ENCODE measurements around the gene PARVA. TPM values are rescaled to one million over a fixed set of nuclear protein-coding genes. Genes with fewer than 3 reads are reported as not detected.

The PARVA gene
- total and polyA plus RNA-seq, 2 of the 4 experiments (the other 2 are of a cell fraction) = 65.2 to 80.2 TPM

DNA sequence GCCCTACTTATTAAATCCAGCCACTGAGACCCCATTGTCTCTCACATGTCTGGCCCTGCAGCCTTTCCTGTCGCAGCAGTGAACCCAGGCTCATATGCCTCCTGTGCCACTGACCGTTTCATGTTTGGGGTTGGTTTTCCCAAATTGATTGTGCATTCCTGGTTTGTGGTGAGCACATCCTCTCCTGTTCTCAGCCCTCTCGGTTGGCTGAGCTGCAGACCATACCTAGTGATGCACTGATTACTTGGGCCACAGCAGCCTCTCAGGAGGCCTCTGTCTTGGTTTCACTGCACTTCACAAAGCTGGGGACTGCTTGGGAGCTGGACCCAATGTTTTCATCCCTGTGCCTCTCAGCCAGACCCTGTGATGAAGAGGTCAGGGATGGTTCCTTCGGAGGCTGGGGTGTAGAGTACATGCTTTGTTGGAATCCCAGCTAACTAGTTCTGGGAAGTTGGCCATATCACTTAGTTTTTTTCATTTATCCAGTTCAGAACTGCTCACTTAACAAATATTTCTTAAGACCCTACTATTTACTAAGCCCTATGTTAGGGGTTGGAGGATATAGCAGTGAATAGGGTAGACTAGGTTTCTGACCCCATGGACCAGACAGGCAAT is 30.9 kb downstream of the PARVA start:
- DNase-seq = no peak
- dilution Hi-C loops (cut with HindIII; ENCODE audit: low sequenced_read_pairs, unreplicated experiment) (no loop called here), in situ Hi-C loops (cut with MboI; ENCODE audit: low sequenced_read_pairs) (no loop called here), intact Hi-C loops (cut with micrococcal nuclease) (no loop called here)
- Histone ChIP-seq H2AK5ac (ENCODE audit: low read depth, low read length) (peak overlapping the region; percentile 68; the same call in 1 of the 2 replicates), H4K91ac (ENCODE audit: insufficient read depth, low read depth, low read length) (0 out of 2 replicates have a peak overlapping the region, but pooled peaks have one; percentile 45), H3K18ac (ENCODE audit: low read depth, low read length) (peak overlapping the region; percentile 18; the same call in 1 of the 2 replicates), H2AFZ (replicated peaks; ENCODE audit: low read length, poor library complexity) (no peak overlapping the region), H3K79me1 (ENCODE audit: low read depth in 1 of 2, low read length in 2 of 2) (peaks cover 35 to 85% of the 10 kb centered on the region in 2 experiments), H2BK120ac (ENCODE audit: low read depth, low read length) (peak overlapping the region; percentile 26), H3K4ac (ENCODE audit: low read depth, low read length) (peak overlapping the region; percentile 62), H2BK5ac (ENCODE audit: low read depth, low read length, poor library complexity, severe bottlenecking) (peak overlapping the region; percentile 21), H2BK15ac (ENCODE audit: low read depth, low read length) (peak overlapping the region; percentile 42; the same call in 1 of the 3 replicates), H4K5ac (ENCODE audit: low read depth, low read length) (no peak overlapping the region), H3K9ac (ENCODE audit: low read depth, low read length) (no peak overlapping the region), H3K27me3 (ENCODE audit: control insufficient read depth, insufficient read depth, low read length) (no peaks in the 10 kb centered on the region), H3K27ac (ENCODE audit: insufficient read depth, low read length) (peak overlapping the region; percentile 43; the same call in 1 of the 2 replicates), H3K36me3 (ENCODE audit: control insufficient read depth, insufficient read depth, low read length) (no peaks in the 10 kb centered on the region), H4K20me1 (ENCODE audit: insufficient read depth, low read length) (peaks cover 34% of the 10 kb centered on the region), H2AK9ac (replicated peaks; ENCODE audit: low read depth, low read length, poor library complexity) (peak overlapping the region; percentile 29), H3K14ac (replicated peaks; ENCODE audit: low read depth, low read length) (0 out of 2 replicates have a peak overlapping the region, but pooled peaks have one; percentile 40), H4K8ac (ENCODE audit: low read depth in 2 of 2, low read length in 2 of 2) (peak overlapping the region in 1 of 2 experiments; percentile 49; a peak in 2 of 4 replicates), H3K9me1 (ENCODE audit: insufficient read depth, low read length) (peaks cover 29% of the 10 kb centered on the region), H3K9me3 (ENCODE audit: control insufficient read depth, insufficient read depth, low read length) (no peaks in the 10 kb centered on the region), H3K4me1 (ENCODE audit: control insufficient read depth, insufficient read depth, low read length) (peaks cover 49% of the 10 kb centered on the region), H3K23ac (ENCODE audit: low read depth, low read length) (peak overlapping the region; percentile 41), H3K56ac (ENCODE audit: extremely low read depth, insufficient read depth, low read length) (no peak overlapping the region), H3K4me3 (ENCODE audit: insufficient read depth, low read depth, low read length) (no peak overlapping the region), H3K4me2 (ENCODE audit: low read depth, low read length) (no peak overlapping the region), H2BK20ac (ENCODE audit: low read depth, low read length) (0 out of 2 replicates have a peak overlapping the region, but pooled peaks have one; percentile 15)
- BruUV-seq (replicated peaks) = no TSS peak
- POLR2A ChIA-PET (ENCODE audit: unreplicated experiment) = no interaction called here
- CTCF ChIA-PET = no interaction called here
- ATAC-seq (ENCODE audit: low read depth) = no peak
- no peak for TF ChIP-seq BHLHE40 (IDR thresholded peaks at IDR 0.05; ENCODE audit: low read depth, low read length)
- no peak for TF ChIP-seq CEBPB (IDR thresholded peaks at IDR 0.05; ENCODE audit: low read depth, low read length)
- TF ChIP-seq CHD1 (IDR thresholded peaks at IDR 0.05; ENCODE audit: low read depth, low read length) = no peak
- TF ChIP-seq, protein P1, sequence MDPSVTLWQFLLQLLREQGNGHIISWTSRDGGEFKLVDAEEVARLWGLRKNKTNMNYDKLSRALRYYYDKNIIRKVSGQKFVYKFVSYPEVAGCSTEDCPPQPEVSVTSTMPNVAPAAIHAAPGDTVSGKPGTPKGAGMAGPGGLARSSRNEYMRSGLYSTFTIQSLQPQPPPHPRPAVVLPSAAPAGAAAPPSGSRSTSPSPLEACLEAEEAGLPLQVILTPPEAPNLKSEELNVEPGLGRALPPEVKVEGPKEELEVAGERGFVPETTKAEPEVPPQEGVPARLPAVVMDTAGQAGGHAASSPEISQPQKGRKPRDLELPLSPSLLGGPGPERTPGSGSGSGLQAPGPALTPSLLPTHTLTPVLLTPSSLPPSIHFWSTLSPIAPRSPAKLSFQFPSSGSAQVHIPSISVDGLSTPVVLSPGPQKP (IDR thresholded peaks at IDR 0.05; ENCODE audit: borderline replicate concordance, low read depth, low read length) = no peak
- WGBS, 2 experiments (ENCODE audit: extremely low coverage in 2 of 2, insufficient read length in 1 of 2) = 60% methylated on average over 1 of the region's 4 CpGs; no CpG with 5 or more reads in 1 of the 2 experiments
